HG02884 (cell line): ENCODE measurements around the gene SUPT16H.

ENCODE experiments used
- ATAC-seq: cut with Tn5 transposase; IDR thresholded peaks from one replicate; pipeline ENCODE4 v1.9.1; 2021; ENCODE audit warnings: mild to moderate bottlenecking, moderate library complexity; ENCODE audit not compliant: unreplicated experiment

Gene SUPT16H

GRCh38 chr14:21369949-21370679 is 13.7 kb downstream of the SUPT16H start:
- no peak for ATAC-seq

GRCh38 chr14:21367582-21368144 is 16.2 kb downstream of the SUPT16H start:
- no peak for ATAC-seq

GRCh38 chr14:21356511-21356910 is 27.3 kb downstream of the SUPT16H start:
- no peak for ATAC-seq

DNA sequence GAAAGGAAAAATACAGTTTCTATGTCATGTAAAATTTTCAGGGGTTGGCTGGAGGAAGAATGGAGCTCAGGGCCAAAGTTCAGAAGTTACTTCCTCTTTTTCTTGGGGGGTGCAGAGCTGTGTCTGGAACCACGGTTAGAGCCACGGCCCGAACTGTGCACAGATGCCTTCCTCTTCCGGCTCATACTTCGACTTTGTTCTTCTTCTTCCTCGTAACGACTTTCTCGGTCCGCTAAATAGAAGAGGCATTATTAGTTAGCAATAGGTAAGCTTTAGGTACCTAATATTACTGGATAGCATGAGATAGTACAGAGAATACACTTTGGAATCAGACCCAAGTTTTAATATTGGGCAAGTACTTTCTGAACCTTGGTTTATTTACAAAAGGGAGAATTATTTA is 31.2 kb downstream of the SUPT16H start:
- peak; percentile 68 for ATAC-seq

DNA sequence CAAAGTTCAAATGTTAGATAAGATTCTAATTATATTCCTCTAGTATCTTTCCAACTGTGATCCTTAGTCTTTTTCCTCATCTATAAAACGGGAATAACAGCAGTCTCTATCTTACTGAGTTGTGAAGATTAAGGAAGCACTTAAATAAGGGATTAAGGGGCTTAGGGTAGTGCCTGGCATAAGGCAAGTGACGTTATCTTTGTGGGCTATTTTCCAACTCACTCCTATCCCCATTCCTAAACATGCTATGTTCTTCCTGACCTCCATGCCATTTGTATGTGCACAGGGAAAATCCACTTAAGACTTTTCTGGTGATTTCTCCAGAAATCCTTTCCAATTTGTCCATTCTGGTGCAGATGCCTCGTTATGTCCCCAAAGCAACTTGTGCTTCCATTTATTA is 33.3 kb downstream of the SUPT16H start:
- ATAC-seq, result no peak

- ATAC-seq, result no peak
Measured at GRCh38 chr14:21347201-21347600, 36.6 kb downstream of the SUPT16H start.

- ATAC-seq, result no peak
Measured at GRCh38 chr14:21346532-21347135, 37.2 kb downstream of the SUPT16H start.

DNA sequence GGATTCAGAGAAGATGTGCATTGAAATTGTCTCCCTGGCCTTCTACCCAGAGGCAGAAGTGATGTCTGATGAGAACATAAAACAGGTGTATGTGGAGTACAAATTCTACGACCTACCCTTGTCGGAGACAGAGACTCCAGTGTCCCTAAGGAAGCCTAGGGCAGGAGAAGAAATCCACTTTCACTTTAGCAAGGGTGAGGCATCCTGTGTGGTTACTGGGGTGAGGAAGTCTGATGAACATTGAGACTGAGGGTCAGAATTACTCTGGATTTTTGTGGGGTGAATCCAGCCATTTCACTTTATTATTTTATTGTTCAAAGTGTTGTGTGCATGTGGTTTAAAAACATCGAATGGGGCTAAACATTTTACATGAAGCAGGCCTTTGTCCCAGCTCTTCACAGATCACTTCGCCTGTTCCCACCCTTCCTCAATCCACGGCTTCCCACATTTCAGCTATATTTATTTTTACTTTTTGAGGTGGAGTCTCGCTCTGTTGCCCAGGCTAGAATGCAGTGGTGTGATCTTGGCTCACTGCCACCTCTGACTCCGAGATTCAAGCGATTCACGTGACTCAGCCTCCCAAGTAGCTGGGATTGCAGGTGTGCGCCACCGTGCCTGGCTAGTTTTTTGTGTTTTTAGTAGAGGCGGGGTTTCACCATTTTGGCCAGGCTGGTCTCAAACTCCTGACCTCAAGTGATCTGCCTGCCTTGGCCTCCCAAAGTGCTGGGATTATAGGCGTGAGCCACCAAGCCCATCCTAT is 40.6 kb downstream of the SUPT16H start:
- ATAC-seq, result no peak

GRCh38 chr14:21334202-21334906 is 49.5 kb downstream of the SUPT16H start:
- ATAC-seq, result no peak

DNA sequence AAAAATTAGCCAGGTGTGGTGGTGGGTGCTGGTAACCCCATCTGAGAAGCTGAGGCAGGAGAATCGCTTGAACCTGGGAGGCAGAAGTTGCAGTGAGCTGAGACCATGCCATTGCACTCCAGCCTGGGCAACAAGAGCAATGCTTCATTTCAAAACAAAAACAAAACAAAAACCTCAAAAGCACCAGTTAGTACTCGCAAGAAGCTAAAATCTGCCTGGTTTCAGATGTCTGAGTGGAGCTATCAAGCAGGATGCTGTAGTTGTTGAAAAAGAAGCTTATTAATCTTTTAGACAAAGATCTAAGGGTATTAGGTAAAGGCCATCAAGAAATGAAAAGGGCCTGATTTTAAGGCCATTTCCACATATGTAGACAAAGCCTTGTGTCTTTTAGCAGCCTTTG is 50.9 kb downstream of the SUPT16H start:
- no peak for ATAC-seq

DNA sequence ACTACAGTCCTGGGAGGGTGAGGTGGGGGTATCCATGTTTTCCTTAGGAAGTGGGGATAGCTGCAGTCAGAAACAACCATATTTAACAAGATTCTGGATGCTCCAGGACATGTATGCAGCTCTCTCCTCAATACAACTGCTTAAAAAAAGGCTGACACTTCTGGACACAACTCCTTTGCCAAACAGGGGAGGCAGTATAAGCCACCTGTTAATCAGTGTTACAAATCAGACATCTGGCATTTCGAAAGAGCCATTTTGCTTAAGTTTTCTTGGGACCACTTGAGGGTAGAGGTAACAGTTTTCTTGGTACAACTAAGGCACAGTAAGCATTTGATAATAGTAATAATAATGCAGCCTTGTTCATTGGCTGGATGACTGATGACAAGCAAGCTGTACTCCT is 56.8 kb downstream of the SUPT16H start:
- no peak for ATAC-seq

GRCh38 chr14:21322716-21323115 is 61.1 kb downstream of the SUPT16H start:
- no peak for ATAC-seq

DNA sequence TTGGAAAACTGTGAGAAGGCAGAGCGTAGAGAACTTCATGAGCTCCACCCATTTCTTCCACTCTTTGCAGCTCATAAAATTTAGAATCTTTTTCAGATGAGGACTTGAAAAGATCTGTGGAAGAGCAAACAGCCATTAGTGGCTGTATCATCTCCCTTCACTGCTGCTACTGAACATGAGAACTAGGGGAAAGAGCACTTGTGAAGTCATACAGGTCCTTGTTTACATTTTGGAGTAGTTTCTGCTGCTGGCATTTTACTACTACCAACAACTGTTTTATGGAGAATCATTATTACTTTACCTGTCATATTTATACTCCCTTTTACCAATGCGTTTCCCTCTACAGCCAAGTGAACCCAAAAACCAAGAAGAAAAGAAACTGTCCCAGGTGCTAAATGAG is 62.9 kb downstream of the SUPT16H start:
- ATAC-seq, result no peak

GRCh38 chr14:21317398-21317797 is 66.4 kb downstream of the SUPT16H start:
- peak; percentile 59 for ATAC-seq

GRCh38 chr14:21313512-21313911 is 70.3 kb downstream of the SUPT16H start:
- ATAC-seq, result no peak

- ATAC-seq, result no peak
Measured at GRCh38 chr14:21311614-21312013, 72.2 kb downstream of the SUPT16H start.

GRCh38 chr14:21309956-21310355 is 73.9 kb downstream of the SUPT16H start:
- no peak for ATAC-seq

DNA sequence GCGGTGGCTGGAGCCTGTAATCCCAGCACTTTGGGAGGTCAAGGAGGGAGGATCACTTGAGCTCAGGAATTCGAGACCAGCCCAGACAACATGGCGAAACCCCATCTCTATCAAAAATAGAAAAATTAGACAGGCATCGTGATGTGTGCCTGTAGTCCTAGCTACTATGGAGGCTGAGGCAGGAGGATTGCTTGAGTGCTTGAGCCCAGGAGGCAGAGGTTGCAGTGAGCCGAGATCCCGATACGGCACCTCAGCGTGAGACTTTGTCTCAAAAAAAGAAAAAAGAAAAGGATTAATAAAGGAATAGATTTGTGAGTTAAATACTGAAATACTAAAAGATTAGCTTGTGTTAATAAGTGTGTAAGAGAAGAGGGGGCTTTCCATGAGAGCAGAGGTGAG is 74.6 kb downstream of the SUPT16H start:
- ATAC-seq, result no peak

DNA sequence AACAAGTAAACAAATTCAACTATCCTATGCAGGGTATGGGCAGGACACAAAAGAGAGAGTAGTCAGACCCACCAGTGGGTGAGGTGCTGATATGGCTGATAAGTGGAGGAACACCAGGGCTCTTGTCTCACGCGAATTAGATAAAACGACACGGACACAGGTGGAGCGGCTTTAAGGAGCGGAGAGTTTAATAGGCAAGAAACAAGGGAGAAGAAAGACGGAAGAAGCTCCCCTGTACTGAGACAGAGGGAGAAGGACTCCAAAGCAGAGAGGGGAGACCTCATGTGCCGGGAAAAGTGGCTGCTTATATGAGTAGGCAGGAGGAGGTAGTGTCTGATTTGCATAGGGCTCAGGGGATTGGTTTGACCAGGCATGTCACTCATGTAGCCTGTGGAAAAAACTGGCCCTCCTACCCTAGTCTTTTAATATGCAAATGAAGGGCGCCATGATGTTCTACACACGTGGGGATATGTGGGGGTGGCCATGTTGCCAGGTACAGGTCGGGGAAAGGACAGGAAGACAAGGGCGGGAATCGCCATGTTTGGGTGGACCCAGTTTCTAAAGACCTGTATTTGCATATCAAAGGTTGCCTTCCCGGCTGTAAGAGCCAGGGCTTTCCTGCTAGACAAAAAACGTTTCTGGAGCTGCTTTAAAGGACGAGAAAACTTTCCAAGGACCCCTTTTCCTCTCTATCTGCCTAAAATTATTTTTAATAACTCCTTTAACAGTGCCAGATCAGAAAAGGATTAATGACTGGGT is 75.2 kb downstream of the SUPT16H start:
- peak; percentile 86 for ATAC-seq

DNA sequence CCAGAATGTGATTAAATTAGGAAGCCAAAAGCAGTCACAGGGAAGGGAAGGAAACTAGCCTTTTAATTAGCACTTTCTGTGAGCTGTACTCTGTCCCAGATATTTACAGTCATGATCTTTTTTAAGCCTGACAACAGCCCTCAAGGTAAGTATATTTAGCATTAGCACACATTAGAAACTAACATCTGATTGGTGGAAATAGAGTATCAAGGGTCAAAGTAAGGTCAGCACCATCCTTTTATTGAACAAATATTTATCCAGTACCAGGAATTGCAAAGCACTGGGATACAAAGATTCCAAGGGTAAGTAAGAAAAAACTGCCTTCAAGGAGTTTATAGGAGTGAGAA is 75.7 kb downstream of the SUPT16H start:
- peak; percentile 18 for ATAC-seq
